ENCODE measurements around the gene LENG8. TPM values are rescaled to one million over a fixed set of nuclear protein-coding genes. Genes with fewer than 3 reads are reported as not detected.

LENG8 gene
- total RNA-seq, 2 donors from 2014 or later = 471 to 480 TPM

DNA sequence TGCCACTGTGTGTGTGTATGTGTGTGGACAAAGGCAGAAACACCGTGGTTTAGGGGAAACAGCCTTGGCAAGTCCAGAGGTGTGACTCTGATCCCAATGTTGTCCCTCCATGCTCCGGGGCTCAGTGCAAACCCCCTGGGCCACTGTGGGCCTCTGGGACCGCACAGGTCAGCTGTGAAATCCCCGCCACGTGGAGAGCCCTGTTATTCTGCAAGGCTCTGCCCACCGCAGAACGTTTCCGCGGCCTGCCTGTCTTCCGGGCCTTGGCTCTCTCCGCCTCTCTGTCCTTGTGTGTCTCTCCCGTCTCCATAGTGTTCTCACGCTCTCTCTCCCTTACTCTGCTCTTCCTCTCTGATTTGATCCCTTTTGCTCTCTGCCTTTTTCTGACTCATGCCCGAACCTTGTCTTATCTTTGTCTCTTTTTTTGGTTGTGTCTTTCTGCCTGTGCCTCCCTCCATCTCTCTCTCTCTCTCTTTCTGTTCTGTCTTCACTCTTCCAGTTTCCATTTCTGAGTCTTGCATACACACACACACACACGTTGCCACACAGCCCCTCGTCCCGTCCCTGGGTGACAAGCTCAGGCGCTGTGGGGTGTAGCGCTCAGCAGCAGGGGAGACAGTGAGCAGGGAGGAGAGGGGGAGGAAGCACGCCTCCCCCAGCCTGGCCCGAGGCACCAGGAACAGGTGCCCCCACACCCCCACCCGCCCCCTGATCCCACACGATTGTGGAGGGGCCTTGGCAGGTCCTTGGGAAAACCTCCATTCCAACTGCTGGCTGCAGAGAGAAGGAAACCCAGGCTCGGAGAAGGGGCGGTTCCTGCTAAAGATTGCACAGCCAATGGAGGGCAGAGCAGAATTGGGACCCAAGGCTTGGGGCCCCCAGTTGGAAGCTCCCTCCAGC, 30.7 kb upstream of the LENG8 start:
- Mint-ChIP-seq H3K36me3 (ENCODE audit: low read depth) (peaks cover 15% of the 10 kb centered on the region), H3K4me1 (peaks cover 19% of the 10 kb centered on the region), H3K27me3 (peaks cover 34% of the 10 kb centered on the region), H3K4me3 (peak overlapping the region; percentile 92), H3K27ac (peak overlapping the region; percentile 82)
- ATAC-seq (peak; percentile 73), DNase-seq (no peak)
- no peaks in the 10 kb centered on the region for H3K9me3 ChIP-seq (ENCODE audit: control insufficient read depth, low read length, poor library complexity, severe bottlenecking)

DNA sequence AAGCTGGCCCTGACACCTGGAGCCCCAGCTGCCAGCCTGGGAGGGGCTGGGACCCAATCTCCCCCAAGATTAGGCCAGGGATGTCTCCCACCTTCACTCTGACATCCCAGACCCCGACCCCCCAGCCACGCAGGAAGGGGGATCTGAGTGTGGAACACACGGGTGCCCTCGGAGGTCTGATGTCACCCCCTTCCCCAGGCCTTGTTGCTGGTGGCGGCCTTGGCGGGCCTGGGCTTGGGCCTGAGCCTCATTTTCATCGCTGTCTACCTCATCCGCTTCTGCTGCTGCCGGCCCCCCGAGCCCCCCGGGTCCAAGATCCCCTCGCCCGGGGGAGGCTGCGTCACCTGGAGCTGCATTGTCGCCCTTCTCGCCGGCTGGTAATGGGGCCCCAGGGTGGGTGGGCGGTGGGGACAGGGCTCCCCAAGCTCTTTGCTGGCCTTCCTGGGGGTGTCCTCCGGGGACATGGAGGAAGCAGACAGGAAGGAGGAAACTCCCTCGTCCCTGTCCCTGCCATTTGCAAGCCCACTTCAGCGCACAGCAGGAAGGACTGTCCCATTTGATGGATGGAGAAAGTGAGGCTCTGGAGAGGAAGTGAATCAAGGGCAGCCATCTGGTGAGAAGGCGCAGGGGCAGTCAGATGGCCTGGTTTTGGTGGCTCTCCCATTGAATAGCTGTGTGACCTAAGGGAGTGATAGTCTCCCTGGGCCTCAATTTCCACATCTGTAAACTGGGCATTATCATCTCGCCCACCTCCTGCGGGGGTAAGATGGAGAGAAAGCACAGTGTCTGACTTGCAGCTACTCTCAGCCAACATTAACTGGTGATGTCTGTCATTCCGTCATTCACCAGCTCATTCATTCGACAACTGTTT, 29.8 kb upstream of the LENG8 start:
- Mint-ChIP-seq H3K4me3 (no peak overlapping the region), H3K27me3 (peaks cover 40% of the 10 kb centered on the region), H3K27ac (no peak overlapping the region), H3K36me3 (ENCODE audit: low read depth) (peaks cover 13% of the 10 kb centered on the region), H3K4me1 (peaks cover 19% of the 10 kb centered on the region)
- H3K9me3 ChIP-seq (ENCODE audit: control insufficient read depth, low read length, poor library complexity, severe bottlenecking) = no peaks in the 10 kb centered on the region
- ATAC-seq (no peak), DNase-seq (no peak)

DNA sequence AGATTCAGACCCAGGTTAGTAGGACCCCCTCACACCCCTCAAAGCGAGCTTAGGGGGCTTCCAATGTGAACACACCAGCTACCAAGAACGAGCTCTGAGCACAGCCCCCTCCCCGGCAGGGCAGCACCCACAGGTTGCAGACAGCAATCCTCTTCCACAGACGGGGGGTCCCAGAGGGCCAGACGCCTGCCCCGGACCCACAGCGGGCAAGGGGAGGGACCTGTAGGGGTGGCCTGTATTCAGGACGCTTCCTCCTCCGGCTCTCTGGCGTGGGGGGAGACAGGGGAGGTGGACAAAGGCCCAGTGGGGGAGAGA, 29.0 kb upstream of the LENG8 start:
- peaks cover 36% of the 10 kb centered on the region for H3K27me3 Mint-ChIP-seq
- H3K27ac Mint-ChIP-seq = no peak overlapping the region
- no peak overlapping the region for H3K4me3 Mint-ChIP-seq
- H3K4me1 Mint-ChIP-seq = peaks cover 19% of the 10 kb centered on the region
- DNase-seq (no peak), ATAC-seq (no peak)
- peaks cover 13% of the 10 kb centered on the region for H3K36me3 Mint-ChIP-seq (ENCODE audit: low read depth)
- H3K9me3 ChIP-seq (ENCODE audit: control insufficient read depth, low read length, poor library complexity, severe bottlenecking) = no peaks in the 10 kb centered on the region

DNA sequence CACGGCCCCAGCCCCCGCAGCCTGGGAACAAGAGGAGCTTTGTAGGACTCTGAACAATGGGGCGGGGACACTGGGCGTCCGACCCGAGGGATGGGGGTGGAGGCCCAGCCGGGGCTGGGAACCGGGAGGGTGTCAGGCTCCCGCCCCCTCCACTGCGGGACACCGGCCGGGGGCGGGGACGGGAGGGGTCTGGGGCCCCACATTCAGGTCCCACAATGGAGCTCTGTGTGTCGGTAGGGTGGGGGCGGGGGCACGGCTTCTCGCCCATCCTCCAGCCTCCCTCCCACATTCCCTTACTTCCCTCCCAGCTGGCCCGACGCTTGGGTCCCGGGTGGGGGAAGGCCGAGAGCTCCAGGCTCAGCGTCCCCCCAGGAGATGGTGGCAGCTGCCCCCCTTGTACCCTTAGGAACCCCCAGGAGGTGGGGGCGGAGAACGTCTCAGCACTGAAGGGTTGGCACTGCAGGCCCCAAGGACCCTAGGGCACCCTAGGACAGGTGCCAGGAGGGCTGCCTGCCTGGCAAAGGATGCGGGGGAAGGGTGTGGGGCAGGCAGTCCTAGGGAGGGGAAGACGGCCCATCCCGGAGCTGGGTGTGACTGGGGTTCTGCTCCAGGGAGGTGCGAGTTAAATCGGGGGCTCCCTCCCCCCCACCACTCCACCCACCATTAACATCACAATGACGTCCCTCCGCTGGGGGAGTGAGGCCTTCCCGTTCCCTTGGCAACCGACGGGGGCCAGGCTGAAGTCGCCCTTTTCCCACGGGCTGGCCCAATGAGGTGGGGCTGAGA, 28.4 kb upstream of the LENG8 start:
- Mint-ChIP-seq H3K4me1 (peaks cover 19% of the 10 kb centered on the region), H3K27me3 (peaks cover 42% of the 10 kb centered on the region)
- no peak for DNase-seq

DNA sequence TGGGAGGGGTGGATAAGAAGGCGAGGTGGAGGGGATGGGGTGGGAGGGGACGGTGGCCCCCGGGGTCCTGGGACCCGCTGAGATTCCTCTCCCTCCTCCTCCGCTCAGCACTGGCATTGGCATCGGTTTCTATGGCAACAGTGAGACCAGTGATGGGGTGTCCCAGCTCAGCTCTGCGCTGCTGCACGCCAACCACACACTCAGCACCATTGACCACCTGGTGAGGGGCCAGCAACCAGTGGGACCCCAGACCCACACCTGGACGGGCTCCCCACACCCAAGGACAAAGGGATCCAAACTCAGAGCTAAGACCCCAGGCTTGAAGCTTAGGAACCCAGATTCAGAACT, 27.9 kb upstream of the LENG8 start:
- no peak for DNase-seq
- Mint-ChIP-seq H3K27ac (no peak overlapping the region), H3K4me3 (no peak overlapping the region), H3K27me3 (peaks cover 42% of the 10 kb centered on the region), H3K36me3 (ENCODE audit: low read depth) (peaks cover 13% of the 10 kb centered on the region), H3K4me1 (peaks cover 17% of the 10 kb centered on the region)
- no peak for ATAC-seq
- H3K9me3 ChIP-seq (ENCODE audit: control insufficient read depth, low read length, poor library complexity, severe bottlenecking) = no peaks in the 10 kb centered on the region

More for the DNA sequence above, 28.4 kb upstream of the LENG8 start:
- H3K4me3 Mint-ChIP-seq = no peak overlapping the region
- peaks cover 13% of the 10 kb centered on the region for H3K36me3 Mint-ChIP-seq (ENCODE audit: low read depth)
- ATAC-seq = no peak
- H3K27ac Mint-ChIP-seq = no peak overlapping the region
- no peaks in the 10 kb centered on the region for H3K9me3 ChIP-seq (ENCODE audit: control insufficient read depth, low read length, poor library complexity, severe bottlenecking)

DNA sequence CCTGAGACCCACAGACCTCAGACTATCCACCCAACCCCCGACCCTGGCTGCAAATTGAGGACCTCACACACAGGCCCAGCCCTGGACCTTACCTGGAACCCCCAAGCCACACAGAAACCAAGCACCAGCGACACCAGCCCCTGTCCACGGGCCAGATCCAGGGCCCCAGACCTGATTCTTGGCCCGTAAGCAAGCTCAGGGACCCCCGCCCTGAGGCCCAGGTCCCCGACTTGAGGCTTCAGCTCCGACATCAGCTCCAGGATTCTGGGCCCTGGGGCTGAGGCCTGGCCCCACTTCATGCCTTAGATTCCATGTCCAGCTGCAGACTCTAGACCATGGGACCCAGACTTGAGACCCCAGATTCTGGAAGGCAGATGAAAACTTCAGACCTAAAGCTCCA, 27.5 kb upstream of the LENG8 start:
- peaks cover 13% of the 10 kb centered on the region for H3K36me3 Mint-ChIP-seq (ENCODE audit: low read depth)
- no peaks in the 10 kb centered on the region for H3K9me3 ChIP-seq (ENCODE audit: control insufficient read depth, low read length, poor library complexity, severe bottlenecking)
- no peak overlapping the region for H3K27ac Mint-ChIP-seq
- H3K4me3 Mint-ChIP-seq = no peak overlapping the region
- H3K4me1 Mint-ChIP-seq = peaks cover 17% of the 10 kb centered on the region
- peaks cover 45% of the 10 kb centered on the region for H3K27me3 Mint-ChIP-seq
- no peak for ATAC-seq
- no peak for DNase-seq

DNA sequence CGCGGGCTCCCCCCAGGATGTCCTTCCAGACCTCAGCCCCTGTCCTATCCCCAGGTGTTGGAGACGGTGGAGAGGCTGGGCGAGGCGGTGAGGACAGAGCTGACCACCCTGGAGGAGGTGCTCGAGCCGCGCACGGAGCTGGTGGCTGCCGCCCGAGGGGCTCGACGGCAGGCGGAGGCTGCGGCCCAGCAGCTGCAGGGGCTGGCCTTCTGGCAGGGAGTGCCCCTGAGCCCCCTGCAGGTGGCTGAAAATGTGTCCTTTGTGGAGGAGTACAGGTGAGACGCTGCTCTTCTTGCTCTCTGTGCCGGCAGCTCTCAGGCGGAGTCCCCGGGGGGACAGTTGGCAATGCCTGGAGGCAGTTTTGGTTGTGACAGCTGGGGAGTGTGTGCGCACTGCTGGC, 26.9 kb upstream of the LENG8 start:
- peaks cover 45% of the 10 kb centered on the region for H3K27me3 Mint-ChIP-seq

DNA sequence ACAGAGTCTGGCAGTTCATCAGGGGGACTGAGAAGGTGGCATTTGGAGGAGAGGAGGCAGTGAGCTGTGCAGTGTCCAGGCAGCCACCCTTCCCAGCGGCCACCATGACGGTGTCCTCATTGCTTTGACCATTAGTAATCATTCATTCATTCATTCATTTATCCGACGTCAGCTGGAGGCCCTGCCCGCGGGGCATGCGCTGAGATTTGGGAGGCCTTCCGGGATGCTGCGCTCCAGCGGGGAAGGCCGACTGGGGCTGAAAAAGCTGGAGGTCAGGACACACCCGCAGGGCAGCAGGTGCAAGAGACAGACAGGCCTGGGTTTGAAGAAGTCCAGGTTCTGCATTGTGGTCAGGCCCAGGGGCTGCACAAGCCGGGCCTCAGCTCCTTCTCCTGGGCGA, 24.8 kb upstream of the LENG8 start:
- peaks cover 2% of the 10 kb centered on the region for H3K36me3 Mint-ChIP-seq (ENCODE audit: low read depth)
- no peak for ATAC-seq
- H3K27me3 Mint-ChIP-seq = peaks cover 38% of the 10 kb centered on the region
- H3K9me3 ChIP-seq (ENCODE audit: control insufficient read depth, low read length, poor library complexity, severe bottlenecking) = no peaks in the 10 kb centered on the region
- no peak overlapping the region for H3K27ac Mint-ChIP-seq
- peaks cover 2% of the 10 kb centered on the region for H3K4me1 Mint-ChIP-seq
- no peak for DNase-seq
- no peak overlapping the region for H3K4me3 Mint-ChIP-seq

More for the DNA sequence above, 26.9 kb upstream of the LENG8 start:
- H3K9me3 ChIP-seq (ENCODE audit: control insufficient read depth, low read length, poor library complexity, severe bottlenecking) = no peaks in the 10 kb centered on the region
- H3K4me3 Mint-ChIP-seq = no peak overlapping the region
- peaks cover 16% of the 10 kb centered on the region for H3K4me1 Mint-ChIP-seq
- DNase-seq = no peak
- H3K27ac Mint-ChIP-seq = no peak overlapping the region
- no peak for ATAC-seq
- peaks cover 11% of the 10 kb centered on the region for H3K36me3 Mint-ChIP-seq (ENCODE audit: low read depth)

DNA sequence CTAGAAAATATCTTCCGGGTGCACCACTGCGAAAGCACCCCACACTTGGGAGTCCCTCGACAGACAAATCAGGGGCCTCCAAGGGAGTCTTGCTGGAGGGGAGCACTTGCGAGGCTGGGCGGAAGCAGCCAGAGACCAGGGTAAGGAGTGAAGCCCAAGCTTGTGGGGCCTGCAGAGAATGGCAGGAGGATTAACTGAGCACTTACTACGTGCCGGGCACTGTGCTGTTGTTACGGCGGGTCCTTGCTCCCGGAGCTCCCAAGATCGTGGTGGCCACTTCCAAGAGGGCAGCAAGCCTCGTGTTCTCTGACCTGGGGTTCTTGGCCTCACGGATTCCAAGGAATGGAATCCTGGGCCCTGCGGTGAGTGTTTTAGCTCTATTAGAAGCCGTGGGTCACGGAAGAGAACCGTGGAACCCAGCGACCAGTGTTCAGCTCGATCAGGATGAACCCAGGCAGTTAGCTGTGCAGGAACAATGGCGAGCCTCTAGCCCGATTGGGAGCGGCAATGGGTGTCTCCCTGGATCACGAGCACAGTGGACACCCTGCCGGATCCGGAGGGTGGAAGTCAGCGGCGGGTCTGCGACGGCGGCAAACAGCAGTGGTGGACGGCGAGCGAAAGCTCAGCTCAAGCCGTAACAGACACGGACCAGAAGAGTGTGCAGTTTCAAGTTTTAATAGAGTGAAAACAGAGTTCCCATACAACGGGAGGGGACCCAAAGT, 24.2 kb upstream of the LENG8 start:
- Mint-ChIP-seq H3K4me3 (no peak overlapping the region), H3K27ac (no peak overlapping the region), H3K36me3 (ENCODE audit: low read depth) (peaks cover 2% of the 10 kb centered on the region), H3K4me1 (peaks cover 2% of the 10 kb centered on the region), H3K27me3 (peaks cover 38% of the 10 kb centered on the region)
- ATAC-seq (no peak), DNase-seq (no peak)
- no peaks in the 10 kb centered on the region for H3K9me3 ChIP-seq (ENCODE audit: control insufficient read depth, low read length, poor library complexity, severe bottlenecking)

DNA sequence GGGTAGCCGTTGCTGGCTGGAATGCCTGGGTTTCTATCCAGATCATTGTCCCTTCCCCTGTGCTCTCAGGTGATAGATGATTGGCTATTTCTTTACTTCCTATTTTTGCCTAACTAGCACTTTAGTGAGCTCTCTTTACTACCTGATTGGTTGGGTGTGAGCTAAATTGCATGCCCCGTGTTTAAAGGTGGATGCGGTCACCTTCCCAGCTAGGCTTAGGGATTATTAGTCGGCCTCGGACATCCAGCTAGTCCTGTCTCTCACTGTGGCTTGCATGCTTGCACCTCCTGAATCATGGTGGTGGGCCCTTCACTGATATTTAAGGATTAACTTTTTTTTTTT, 23.6 kb upstream of the LENG8 start:
- H3K27me3 Mint-ChIP-seq = peaks cover 36% of the 10 kb centered on the region
- no peak for ATAC-seq
- no peak for DNase-seq

DNA sequence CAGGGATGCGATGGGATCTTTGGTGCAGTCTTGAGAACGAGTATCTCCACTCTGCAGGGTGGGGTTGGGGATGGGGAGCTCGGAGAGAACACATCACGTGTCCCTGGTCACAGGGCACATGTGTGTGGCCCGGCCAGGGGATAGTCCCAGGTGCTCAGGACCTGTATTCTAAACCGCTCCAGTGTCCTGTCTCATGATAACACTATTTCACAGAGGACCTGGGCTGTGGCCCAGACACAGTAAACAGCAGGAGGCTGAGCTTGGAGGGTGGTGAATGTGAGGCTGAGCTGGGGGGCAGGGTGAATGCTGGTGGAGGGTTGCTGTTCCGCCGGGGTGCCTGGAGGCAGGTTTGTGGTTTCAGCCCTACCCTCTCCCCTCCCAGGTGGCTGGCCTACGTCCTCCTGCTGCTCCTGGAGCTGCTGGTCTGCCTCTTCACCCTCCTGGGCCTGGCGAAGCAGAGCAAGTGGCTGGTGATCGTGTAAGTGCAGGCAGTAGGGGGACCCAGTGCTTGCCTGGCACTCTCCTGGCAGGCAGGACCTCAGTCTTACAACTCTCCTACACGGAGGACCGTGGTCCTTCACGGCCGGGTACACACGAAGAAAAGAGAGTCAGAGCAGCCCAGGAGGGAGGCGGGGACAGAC, 22.6 kb upstream of the LENG8 start:
- peaks cover 6% of the 10 kb centered on the region for H3K4me1 Mint-ChIP-seq
- DNase-seq = no peak
- no peak overlapping the region for H3K27ac Mint-ChIP-seq
- no peak for ATAC-seq
- peaks cover 36% of the 10 kb centered on the region for H3K27me3 Mint-ChIP-seq
- H3K36me3 Mint-ChIP-seq (ENCODE audit: low read depth) = peaks cover 4% of the 10 kb centered on the region
- H3K4me3 Mint-ChIP-seq = no peak overlapping the region
- no peaks in the 10 kb centered on the region for H3K9me3 ChIP-seq (ENCODE audit: control insufficient read depth, low read length, poor library complexity, severe bottlenecking)

More for the DNA sequence above, 23.6 kb upstream of the LENG8 start:
- no peaks in the 10 kb centered on the region for H3K9me3 ChIP-seq (ENCODE audit: control insufficient read depth, low read length, poor library complexity, severe bottlenecking)
- H3K4me3 Mint-ChIP-seq = no peak overlapping the region
- no peak overlapping the region for H3K27ac Mint-ChIP-seq
- H3K36me3 Mint-ChIP-seq (ENCODE audit: low read depth) = peaks cover 2% of the 10 kb centered on the region
- peaks cover 4% of the 10 kb centered on the region for H3K4me1 Mint-ChIP-seq

DNA sequence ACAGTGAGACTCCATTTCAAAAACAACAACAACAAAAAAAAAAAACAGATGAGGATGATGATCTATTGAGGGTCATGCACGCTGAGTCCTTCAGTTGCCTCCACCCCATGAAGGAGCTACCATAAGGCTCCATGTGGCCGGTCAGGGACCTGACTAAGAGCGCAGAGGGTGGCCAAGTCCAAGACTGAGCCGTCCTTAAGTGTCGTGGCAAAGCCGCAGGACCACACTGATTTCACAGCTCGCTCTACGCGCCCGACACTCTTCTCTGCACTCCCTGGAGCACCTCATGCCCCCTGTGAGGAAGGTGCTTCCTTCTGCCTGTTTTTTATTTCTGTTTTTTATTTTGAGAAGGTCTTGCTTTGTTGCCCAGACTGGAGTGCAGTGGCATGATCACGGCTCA, 21.4 kb upstream of the LENG8 start:
- no peak for ATAC-seq
- no peak overlapping the region for H3K4me3 Mint-ChIP-seq
- no peak for DNase-seq

More for the DNA sequence above, 21.4 kb upstream of the LENG8 start:
- peak overlapping the region; percentile 54 for H3K27ac Mint-ChIP-seq
- H3K27me3 Mint-ChIP-seq = peaks cover 36% of the 10 kb centered on the region
- no peaks in the 10 kb centered on the region for H3K9me3 ChIP-seq (ENCODE audit: control insufficient read depth, low read length, poor library complexity, severe bottlenecking)
- H3K36me3 Mint-ChIP-seq (ENCODE audit: low read depth) = peaks cover 4% of the 10 kb centered on the region
- peaks cover 10% of the 10 kb centered on the region for H3K4me1 Mint-ChIP-seq
